GM23338 (cell line): Measurements from ENCODE around the gene MDM2. TPM values are rescaled to one million over a fixed set of nuclear protein-coding genes. Genes with fewer than 3 reads are reported as not detected.
A peak's percentile ranks its signal among the peaks of the same experiment; 100 is the strongest.

Source experiments
- ATAC-seq: fragments of 200-7000 bp; cut with Tn5 transposase; 3 replicates; pipeline ENCODE4 v1.9.1; 2020
- DNase-seq: peaks from one replicate; pipeline ENCODE4 v3.0.0-alpha.2; 2015; ENCODE audit warnings: low spot score
- H2AFZ ChIP-seq: fragments of 200-600 bp; sonication (generic); 2 replicates; pipeline ENCODE4 v1.8.0; 2016; ENCODE audit warnings: antibody characterized with exemption, mild to moderate bottlenecking, moderate library complexity
- H3F3A ChIP-seq: fragments of 200-600 bp; sonication (generic); replicated peaks from 2 replicates; pipeline ENCODE4 v1.8.0; 2017; ENCODE audit warnings: antibody characterized with exemption, mixed run types, low read depth
- H3K27ac ChIP-seq: fragments of 200-600 bp; sonication (generic); 2 replicates; pipeline ENCODE4 v1.6.1; 2016; ENCODE audit warnings: low read depth
- H3K27me3 ChIP-seq: fragments of 200-600 bp; sonication (generic); 2 replicates; pipeline ENCODE4 v1.8.0; 2016; ENCODE audit warnings: mild to moderate bottlenecking, mixed run types, moderate library complexity; ENCODE audit not compliant: insufficient read depth
- H3K36me3 ChIP-seq: fragments of 200-600 bp; sonication (generic); 2 replicates; pipeline ENCODE4 v1.8.0; 2016; ENCODE audit warnings: mild to moderate bottlenecking; ENCODE audit not compliant: insufficient read depth
- H3K4me1 ChIP-seq: fragments of 200-600 bp; sonication (generic); 2 replicates; pipeline ENCODE4 v1.8.0; 2016; ENCODE audit warnings: mild to moderate bottlenecking, moderate library complexity; ENCODE audit not compliant: insufficient read depth
- H3K4me2 ChIP-seq: fragments of 200-600 bp; sonication (generic); 2 replicates; pipeline ENCODE4 v1.7.1; 2017; ENCODE audit warnings: mixed run types
- H3K4me3 ChIP-seq: fragments of 200-600 bp; sonication (generic); 2 replicates; pipeline ENCODE4 v1.6.1; 2016; ENCODE audit warnings: mixed run types
- H3K79me2 ChIP-seq: fragments of 200-600 bp; sonication (generic); replicated peaks from 2 replicates; pipeline ENCODE4 v1.8.0; 2017; ENCODE audit warnings: mild to moderate bottlenecking; ENCODE audit not compliant: insufficient read depth
- H3K9me2 ChIP-seq: fragments of 200-600 bp; sonication (generic); 2 replicates; pipeline ENCODE4 v1.8.0; 2017; ENCODE audit not compliant: insufficient read depth
- H4K20me1 ChIP-seq: fragments of 200-600 bp; sonication (generic); replicated peaks from 2 replicates; pipeline ENCODE4 v1.8.0; 2017; ENCODE audit warnings: mild to moderate bottlenecking; ENCODE audit not compliant: insufficient read depth
- H3K27ac Mint-ChIP-seq: 2 replicates; pipeline ENCODE4 v1.8.0; 2020; ENCODE audit warnings: inconsistent platforms, mild to moderate bottlenecking, moderate library complexity, mixed read lengths
- H3K27me3 Mint-ChIP-seq: 3 replicates; pipeline ENCODE4 v1.8.0; 2022; ENCODE audit warnings: low read depth, mild to moderate bottlenecking, moderate library complexity, mixed read lengths, inconsistent platforms; ENCODE audit not compliant: insufficient read depth, poor library complexity
- H3K36me3 Mint-ChIP-seq: 3 replicates; pipeline ENCODE4 v1.8.0; 2021; ENCODE audit warnings: low read depth, mild to moderate bottlenecking, inconsistent platforms, moderate library complexity, mixed read lengths
- H3K4me1 Mint-ChIP-seq: 3 replicates; pipeline ENCODE4 v1.8.0; 2020; ENCODE audit warnings: mild to moderate bottlenecking, inconsistent platforms, mixed read lengths
- H3K4me3 Mint-ChIP-seq: 3 replicates; pipeline ENCODE4 v1.8.0; 2021; ENCODE audit warnings: moderate library complexity, mild to moderate bottlenecking, inconsistent platforms, mixed read lengths
- H3K9me3 Mint-ChIP-seq: 3 replicates; pipeline ENCODE4 v1.8.0; 2020; ENCODE audit warnings: moderate library complexity, mild to moderate bottlenecking, inconsistent platforms, mixed read lengths
- EZH2 ChIP-seq: fragments of 200-600 bp; sonication (generic); IDR thresholded peaks from one replicate; pipeline ENCODE4 v1.8.0; 2017; ENCODE audit warnings: antibody characterized with exemption, mild to moderate bottlenecking, low read depth; ENCODE audit not compliant: unreplicated experiment
- EZH2phosphoT487 ChIP-seq: fragments of 200-600 bp; sonication (generic); IDR thresholded peaks from one replicate; pipeline ENCODE4 v1.8.1; 2018; ENCODE audit warnings: antibody characterized with exemption; ENCODE audit not compliant: unreplicated experiment
- JUNB ChIP-seq: IDR thresholded peaks from one replicate; pipeline ENCODE4 v1.6.1; 2016; ENCODE audit warnings: antibody characterized with exemption; ENCODE audit not compliant: unreplicated experiment
- REST ChIP-seq: IDR thresholded peaks from one replicate; pipeline ENCODE4 v1.6.1; 2018; ENCODE audit warnings: antibody characterized with exemption; ENCODE audit not compliant: unreplicated experiment
- ZNF331 ChIP-seq: fragments of 250-450 bp; sonication (Bioruptor Pico); IDR thresholded peaks from 2 replicates; pipeline ENCODE4 v1.5.0; 2020; ENCODE audit warnings: low read depth, mild to moderate bottlenecking, moderate library complexity
- polyA plus RNA-seq: library from polyadenylated mRNA; unstranded; fragments of >200 nt; fragmentation: Nextera tagmentation; extraction: Ambion mirVana; gene quantifications from 2 replicates; pipeline ENCODE4 v1.2.1, GENCODE V29; 2016
- total RNA-seq: library from RNA; depleted of rRNA; stranded (reverse); fragments of >200 nt; shearing (Covaris generic); gene quantifications from 2 replicates; pipeline ENCODE4 v1.2.3, GENCODE V29; 2014
- TF ChIP-seq, protein P1 (sequence below), 2 experiments: fragments of 200-600 bp in 1 of 2; sonication (generic) in 1 of 2; conservative IDR thresholded peaks; 2 replicates each; pipeline versions ENCODE4 v1.5.1 to v1.6.1; 2016 to 2017; ENCODE audit warnings: antibody characterized with exemption in 2 of 2, low read depth in 2 of 2, mild to moderate bottlenecking in 2 of 2, moderate library complexity in 1 of 2
- TF ChIP-seq, protein P2 (sequence below): fragments of 250-450 bp; sonication (Bioruptor Pico); IDR thresholded peaks from 2 replicates; pipeline ENCODE4 v1.5.0; 2020; ENCODE audit warnings: mild to moderate bottlenecking, moderate library complexity

Gene MDM2
- total and polyA plus RNA-seq, 2 experiments from 2014 or later, result 105 to 136 TPM

- TF ChIP-seq, protein P1, sequence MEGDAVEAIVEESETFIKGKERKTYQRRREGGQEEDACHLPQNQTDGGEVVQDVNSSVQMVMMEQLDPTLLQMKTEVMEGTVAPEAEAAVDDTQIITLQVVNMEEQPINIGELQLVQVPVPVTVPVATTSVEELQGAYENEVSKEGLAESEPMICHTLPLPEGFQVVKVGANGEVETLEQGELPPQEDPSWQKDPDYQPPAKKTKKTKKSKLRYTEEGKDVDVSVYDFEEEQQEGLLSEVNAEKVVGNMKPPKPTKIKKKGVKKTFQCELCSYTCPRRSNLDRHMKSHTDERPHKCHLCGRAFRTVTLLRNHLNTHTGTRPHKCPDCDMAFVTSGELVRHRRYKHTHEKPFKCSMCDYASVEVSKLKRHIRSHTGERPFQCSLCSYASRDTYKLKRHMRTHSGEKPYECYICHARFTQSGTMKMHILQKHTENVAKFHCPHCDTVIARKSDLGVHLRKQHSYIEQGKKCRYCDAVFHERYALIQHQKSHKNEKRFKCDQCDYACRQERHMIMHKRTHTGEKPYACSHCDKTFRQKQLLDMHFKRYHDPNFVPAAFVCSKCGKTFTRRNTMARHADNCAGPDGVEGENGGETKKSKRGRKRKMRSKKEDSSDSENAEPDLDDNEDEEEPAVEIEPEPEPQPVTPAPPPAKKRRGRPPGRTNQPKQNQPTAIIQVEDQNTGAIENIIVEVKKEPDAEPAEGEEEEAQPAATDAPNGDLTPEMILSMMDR (conservative IDR thresholded peaks at IDR 0.05; ENCODE audit: low read depth in 2 of 2), result no peak
Observed at GRCh38 chr12:68823696-68824095, 15.7 kb downstream of the MDM2 start (continued).

DNA sequence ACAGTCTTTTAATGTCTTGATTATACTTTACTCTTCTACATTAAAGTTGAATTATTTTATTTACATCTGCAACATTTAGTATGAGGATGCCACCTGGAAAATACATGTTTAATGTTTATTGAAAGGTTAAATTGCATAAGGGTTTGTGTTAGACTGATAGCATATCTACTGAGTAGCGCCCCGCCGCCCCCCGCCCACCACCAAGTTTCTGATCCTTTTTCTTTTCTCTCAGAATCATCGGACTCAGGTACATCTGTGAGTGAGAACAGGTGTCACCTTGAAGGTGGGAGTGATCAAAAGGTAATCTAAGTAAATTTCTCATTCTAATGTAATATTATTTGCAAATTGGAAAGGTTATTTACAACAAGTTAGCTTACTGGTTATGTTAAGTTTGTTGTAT, 16.2 kb downstream of the MDM2 start:
- H3K79me2 ChIP-seq, result peaks cover 29% of the 10 kb centered on the region
- no peaks in the 10 kb centered on the region for H3K9me2 ChIP-seq
- H3F3A ChIP-seq, result peaks cover 13% of the 10 kb centered on the region; the same call in 1 of the 2 replicates
- H3K36me3 Mint-ChIP-seq, result peaks cover 84% of the 10 kb centered on the region
- TF ChIP-seq ZNF331 (no peak), EZH2 (no peak), EZH2phosphoT487 (peak; percentile 28)
- H3K36me3 ChIP-seq, result peaks cover 93% of the 10 kb centered on the region
- H3K27me3 ChIP-seq, result no peaks in the 10 kb centered on the region
- H3K27ac ChIP-seq, result no peak overlapping the region
- H3K9me3 Mint-ChIP-seq, result no peaks in the 10 kb centered on the region
- no peak overlapping the region for H3K4me3 ChIP-seq
- no peak overlapping the region for H3K4me3 Mint-ChIP-seq
- no peaks in the 10 kb centered on the region for H3K27me3 Mint-ChIP-seq
- no peak overlapping the region for H3K4me2 ChIP-seq
- peaks cover 4% of the 10 kb centered on the region; the same call in 1 of the 2 replicates for H4K20me1 ChIP-seq
- no peak overlapping the region for H3K27ac Mint-ChIP-seq
- no peaks in the 10 kb centered on the region for H3K4me1 Mint-ChIP-seq
- no peak overlapping the region for H2AFZ ChIP-seq
- DNase-seq (no peak), ATAC-seq (no peak)
- H3K4me1 ChIP-seq, result no peaks in the 10 kb centered on the region

DNA sequence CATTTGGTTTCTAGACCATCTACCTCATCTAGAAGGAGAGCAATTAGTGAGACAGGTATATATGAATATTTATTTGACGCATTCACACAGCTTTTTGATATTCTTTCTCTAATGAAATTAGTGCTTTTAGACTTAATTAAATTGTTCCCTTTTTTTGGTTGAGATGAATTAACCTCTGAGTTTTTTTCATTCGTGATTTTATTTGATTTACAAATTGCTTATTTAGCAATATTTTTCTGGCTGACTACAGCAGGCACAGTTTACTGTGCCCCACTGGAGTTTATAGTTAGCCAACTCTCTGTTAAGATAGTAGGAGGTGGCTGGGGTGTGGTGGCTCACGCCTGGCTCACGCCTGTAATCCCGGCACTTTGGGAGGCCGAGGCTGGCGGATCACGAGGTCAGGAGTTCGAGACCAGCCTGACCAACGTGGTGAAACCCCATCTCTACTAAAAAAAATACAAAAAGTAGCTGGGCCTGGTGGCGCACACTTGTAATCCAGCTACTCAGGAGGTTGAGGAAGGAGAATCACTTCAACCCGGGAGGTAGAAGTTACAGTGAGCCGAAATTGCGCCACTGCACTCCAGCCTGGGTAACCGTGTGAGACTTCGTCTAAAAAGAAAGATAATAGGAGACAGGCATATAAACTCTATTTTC, 16.7 kb downstream of the MDM2 start:
- no peak overlapping the region for H3K4me3 ChIP-seq
- Mint-ChIP-seq H3K4me1 (no peaks in the 10 kb centered on the region), H3K4me3 (no peak overlapping the region), H3K27ac (no peak overlapping the region), H3K9me3 (no peaks in the 10 kb centered on the region), H3K27me3 (no peaks in the 10 kb centered on the region), H3K36me3 (peaks cover 82% of the 10 kb centered on the region)
- ATAC-seq (no peak), DNase-seq (no peak)
- H3K4me2 ChIP-seq, result no peak overlapping the region
- H3K27me3 ChIP-seq, result no peaks in the 10 kb centered on the region
- peaks cover 23% of the 10 kb centered on the region for H3K79me2 ChIP-seq
- H3K9me2 ChIP-seq, result no peaks in the 10 kb centered on the region
- peaks cover 16% of the 10 kb centered on the region; the same call in 1 of the 2 replicates for H3F3A ChIP-seq
- no peaks in the 10 kb centered on the region for H3K4me1 ChIP-seq
- H3K36me3 ChIP-seq, result peaks cover 91% of the 10 kb centered on the region
- no peak overlapping the region for H2AFZ ChIP-seq
- peaks cover 4% of the 10 kb centered on the region; the same call in 1 of the 2 replicates for H4K20me1 ChIP-seq
- H3K27ac ChIP-seq, result no peak overlapping the region
- TF ChIP-seq JUNB, result no peak
- TF ChIP-seq REST, result no peak
- TF ChIP-seq, protein P2, sequence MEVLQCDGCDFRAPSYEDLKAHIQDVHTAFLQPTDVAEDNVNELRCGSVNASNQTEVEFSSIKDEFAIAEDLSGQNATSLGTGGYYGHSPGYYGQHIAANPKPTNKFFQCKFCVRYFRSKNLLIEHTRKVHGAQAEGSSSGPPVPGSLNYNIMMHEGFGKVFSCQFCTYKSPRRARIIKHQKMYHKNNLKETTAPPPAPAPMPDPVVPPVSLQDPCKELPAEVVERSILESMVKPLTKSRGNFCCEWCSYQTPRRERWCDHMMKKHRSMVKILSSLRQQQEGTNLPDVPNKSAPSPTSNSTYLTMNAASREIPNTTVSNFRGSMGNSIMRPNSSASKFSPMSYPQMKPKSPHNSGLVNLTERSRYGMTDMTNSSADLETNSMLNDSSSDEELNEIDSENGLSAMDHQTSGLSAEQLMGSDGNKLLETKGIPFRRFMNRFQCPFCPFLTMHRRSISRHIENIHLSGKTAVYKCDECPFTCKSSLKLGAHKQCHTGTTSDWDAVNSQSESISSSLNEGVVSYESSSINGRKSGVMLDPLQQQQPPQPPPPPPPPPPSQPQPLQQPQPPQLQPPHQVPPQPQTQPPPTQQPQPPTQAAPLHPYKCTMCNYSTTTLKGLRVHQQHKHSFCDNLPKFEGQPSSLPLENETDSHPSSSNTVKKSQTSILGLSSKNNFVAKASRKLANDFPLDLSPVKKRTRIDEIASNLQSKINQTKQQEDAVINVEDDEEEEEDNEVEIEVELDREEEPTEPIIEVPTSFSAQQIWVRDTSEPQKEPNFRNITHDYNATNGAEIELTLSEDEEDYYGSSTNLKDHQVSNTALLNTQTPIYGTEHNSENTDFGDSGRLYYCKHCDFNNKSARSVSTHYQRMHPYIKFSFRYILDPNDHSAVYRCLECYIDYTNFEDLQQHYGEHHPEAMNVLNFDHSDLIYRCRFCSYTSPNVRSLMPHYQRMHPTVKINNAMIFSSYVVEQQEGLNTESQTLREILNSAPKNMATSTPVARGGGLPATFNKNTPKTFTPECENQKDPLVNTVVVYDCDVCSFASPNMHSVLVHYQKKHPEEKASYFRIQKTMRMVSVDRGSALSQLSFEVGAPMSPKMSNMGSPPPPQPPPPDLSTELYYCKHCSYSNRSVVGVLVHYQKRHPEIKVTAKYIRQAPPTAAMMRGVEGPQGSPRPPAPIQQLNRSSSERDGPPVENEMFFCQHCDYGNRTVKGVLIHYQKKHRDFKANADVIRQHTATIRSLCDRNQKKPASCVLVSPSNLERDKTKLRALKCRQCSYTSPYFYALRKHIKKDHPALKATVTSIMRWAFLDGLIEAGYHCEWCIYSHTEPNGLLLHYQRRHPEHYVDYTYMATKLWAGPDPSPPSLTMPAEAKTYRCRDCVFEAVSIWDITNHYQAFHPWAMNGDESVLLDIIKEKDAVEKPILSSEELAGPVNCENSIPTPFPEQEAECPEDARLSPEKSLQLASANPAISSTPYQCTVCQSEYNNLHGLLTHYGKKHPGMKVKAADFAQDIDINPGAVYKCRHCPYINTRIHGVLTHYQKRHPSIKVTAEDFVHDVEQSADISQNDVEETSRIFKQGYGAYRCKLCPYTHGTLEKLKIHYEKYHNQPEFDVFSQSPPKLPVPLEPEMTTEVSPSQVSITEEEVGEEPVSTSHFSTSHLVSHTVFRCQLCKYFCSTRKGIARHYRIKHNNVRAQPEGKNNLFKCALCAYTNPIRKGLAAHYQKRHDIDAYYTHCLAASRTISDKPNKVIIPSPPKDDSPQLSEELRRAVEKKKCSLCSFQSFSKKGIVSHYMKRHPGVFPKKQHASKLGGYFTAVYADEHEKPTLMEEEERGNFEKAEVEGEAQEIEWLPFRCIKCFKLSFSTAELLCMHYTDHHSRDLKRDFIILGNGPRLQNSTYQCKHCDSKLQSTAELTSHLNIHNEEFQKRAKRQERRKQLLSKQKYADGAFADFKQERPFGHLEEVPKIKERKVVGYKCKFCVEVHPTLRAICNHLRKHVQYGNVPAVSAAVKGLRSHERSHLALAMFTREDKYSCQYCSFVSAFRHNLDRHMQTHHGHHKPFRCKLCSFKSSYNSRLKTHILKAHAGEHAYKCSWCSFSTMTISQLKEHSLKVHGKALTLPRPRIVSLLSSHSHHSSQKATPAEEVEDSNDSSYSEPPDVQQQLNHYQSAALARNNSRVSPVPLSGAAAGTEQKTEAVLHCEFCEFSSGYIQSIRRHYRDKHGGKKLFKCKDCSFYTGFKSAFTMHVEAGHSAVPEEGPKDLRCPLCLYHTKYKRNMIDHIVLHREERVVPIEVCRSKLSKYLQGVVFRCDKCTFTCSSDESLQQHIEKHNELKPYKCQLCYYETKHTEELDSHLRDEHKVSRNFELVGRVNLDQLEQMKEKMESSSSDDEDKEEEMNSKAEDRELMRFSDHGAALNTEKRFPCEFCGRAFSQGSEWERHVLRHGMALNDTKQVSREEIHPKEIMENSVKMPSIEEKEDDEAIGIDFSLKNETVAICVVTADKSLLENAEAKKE (CRISPR knock-in tag), result no peak
